ENCODE results near the gene POLR2M. TPM values are rescaled to one million over a fixed set of nuclear protein-coding genes. Genes with fewer than 3 reads are reported as not detected.
A peak's percentile ranks its signal among the peaks of the same experiment; 100 is the strongest.

Gene POLR2M
- total RNA-seq, 1 donor from 2014 or later: 70.8 TPM

- peaks cover 40% of the 10 kb centered on the region for H3K4me1 Mint-ChIP-seq (ENCODE audit: unreplicated experiment)
- peak overlapping the region; percentile 81 for H3K27ac Mint-ChIP-seq (ENCODE audit: unreplicated experiment)
- peaks cover 3% of the 10 kb centered on the region for H3K27me3 Mint-ChIP-seq (ENCODE audit: unreplicated experiment)
- no peak for TF ChIP-seq CTCF (IDR thresholded peaks at IDR 0.05; ENCODE audit: unreplicated experiment)
- peaks cover 6% of the 10 kb centered on the region for H3K36me3 Mint-ChIP-seq (ENCODE audit: low read depth, unreplicated experiment)
- peak; percentile 20 for DNase-seq (ENCODE audit: low spot score)
- H3K4me3 Mint-ChIP-seq (ENCODE audit: unreplicated experiment): no peak overlapping the region
- no peaks in the 10 kb centered on the region for H3K9me3 Mint-ChIP-seq (ENCODE audit: unreplicated experiment)
These were observed 10.4 kb upstream of the POLR2M start for GRCh38 chr15:57696146-57696545.

- Mint-ChIP-seq H3K27ac (ENCODE audit: unreplicated experiment) (no peak overlapping the region), H3K4me1 (ENCODE audit: unreplicated experiment) (peaks cover 35% of the 10 kb centered on the region), H3K36me3 (ENCODE audit: low read depth, unreplicated experiment) (peaks cover 11% of the 10 kb centered on the region), H3K4me3 (ENCODE audit: unreplicated experiment) (no peak overlapping the region), H3K27me3 (ENCODE audit: unreplicated experiment) (peaks cover 5% of the 10 kb centered on the region), H3K9me3 (ENCODE audit: unreplicated experiment) (no peaks in the 10 kb centered on the region)
- TF ChIP-seq CTCF (IDR thresholded peaks at IDR 0.05; ENCODE audit: unreplicated experiment): no peak
- DNase-seq (ENCODE audit: low spot score): no peak
These were observed 8.9 kb upstream of the POLR2M start for GRCh38 chr15:57697588-57697987.

GRCh38 chr15:57698243-57698642 lies 8.3 kb upstream of the POLR2M start:
- DNase-seq (ENCODE audit: low spot score): no peak
- Mint-ChIP-seq H3K4me1 (ENCODE audit: unreplicated experiment) (peaks cover 35% of the 10 kb centered on the region), H3K9me3 (ENCODE audit: unreplicated experiment) (no peaks in the 10 kb centered on the region), H3K27ac (ENCODE audit: unreplicated experiment) (no peak overlapping the region), H3K36me3 (ENCODE audit: low read depth, unreplicated experiment) (peaks cover 11% of the 10 kb centered on the region), H3K27me3 (ENCODE audit: unreplicated experiment) (peaks cover 5% of the 10 kb centered on the region), H3K4me3 (ENCODE audit: unreplicated experiment) (no peak overlapping the region)
- no peak for TF ChIP-seq CTCF (IDR thresholded peaks at IDR 0.05; ENCODE audit: unreplicated experiment)

GRCh38 chr15:57698991-57699390 lies 7.5 kb upstream of the POLR2M start:
- Mint-ChIP-seq H3K9me3 (ENCODE audit: unreplicated experiment) (no peaks in the 10 kb centered on the region), H3K27me3 (ENCODE audit: unreplicated experiment) (peaks cover 5% of the 10 kb centered on the region), H3K36me3 (ENCODE audit: low read depth, unreplicated experiment) (peaks cover 12% of the 10 kb centered on the region), H3K4me1 (ENCODE audit: unreplicated experiment) (peaks cover 36% of the 10 kb centered on the region), H3K27ac (ENCODE audit: unreplicated experiment) (no peak overlapping the region), H3K4me3 (ENCODE audit: unreplicated experiment) (no peak overlapping the region)
- no peak for DNase-seq (ENCODE audit: low spot score)
- TF ChIP-seq CTCF (IDR thresholded peaks at IDR 0.05; ENCODE audit: unreplicated experiment): no peak

DNA sequence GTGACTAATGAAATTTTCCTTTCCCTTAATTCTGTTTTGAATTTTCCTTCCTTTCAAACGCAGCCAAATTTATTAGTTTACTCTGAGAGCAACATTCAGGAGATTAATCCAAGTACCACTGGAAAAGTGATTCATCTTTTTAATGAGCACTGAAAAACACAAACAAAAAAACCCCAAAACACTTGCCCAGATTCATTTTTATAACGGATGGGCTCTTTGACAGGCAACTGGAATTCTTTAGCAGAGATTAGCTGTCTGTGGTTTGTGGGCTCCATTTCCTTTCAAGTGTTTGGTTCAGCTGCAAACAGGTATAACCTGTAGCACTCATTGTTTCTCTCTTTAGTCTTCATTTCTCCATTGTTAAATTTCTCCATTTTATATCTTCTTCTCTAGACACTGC lies 3.1 kb upstream of the POLR2M start:
- peaks cover 11% of the 10 kb centered on the region for H3K36me3 Mint-ChIP-seq (ENCODE audit: low read depth, unreplicated experiment)
- DNase-seq (ENCODE audit: low spot score): no peak
- H3K4me3 Mint-ChIP-seq (ENCODE audit: unreplicated experiment): no peak overlapping the region
- H3K27me3 Mint-ChIP-seq (ENCODE audit: unreplicated experiment): peaks cover 8% of the 10 kb centered on the region
- peaks cover 19% of the 10 kb centered on the region for H3K4me1 Mint-ChIP-seq (ENCODE audit: unreplicated experiment)
- no peak overlapping the region for H3K27ac Mint-ChIP-seq (ENCODE audit: unreplicated experiment)
- TF ChIP-seq CTCF (IDR thresholded peaks at IDR 0.05; ENCODE audit: unreplicated experiment): no peak
- H3K9me3 Mint-ChIP-seq (ENCODE audit: unreplicated experiment): no peaks in the 10 kb centered on the region
